Natural killer cell (primary cell): Measurements from ENCODE around the gene NMRK2. TPM values are rescaled to one million over a fixed set of nuclear protein-coding genes. Genes with fewer than 3 reads are reported as not detected.

Source experiments
- ATAC-seq, 3 donors: fragments of 150-1000 bp in 2 of 3; fragments of 200-7000 bp in 1 of 3; cut with Tn5 transposase; 1 replicate in 1 of 3; 2 replicates in 2 of 3; pipeline ENCODE4 v1.10.0; 2021; ENCODE audit warnings: mild to moderate bottlenecking in 2 of 3, moderate library complexity in 2 of 3
- DNase-seq, 2 donors: peaks; one replicate each; pipeline versions ENCODE4 v3.0.0 to v3.0.0-alpha.2; 2013 to 2021; ENCODE audit warnings: mixed read lengths in 1 of 2
- H3K27ac ChIP-seq: one replicate; pipeline ENCODE4 v1.5.1; 2013; ENCODE audit warnings: mild to moderate bottlenecking, low read length
- H3K27me3 ChIP-seq: one replicate; pipeline ENCODE4 v1.6.1; 2013; ENCODE audit warnings: low read length; ENCODE audit not compliant: control insufficient read depth, insufficient read depth
- H3K36me3 ChIP-seq: one replicate; pipeline ENCODE4 v1.6.1; 2013; ENCODE audit warnings: low read length; ENCODE audit not compliant: control insufficient read depth, insufficient read depth
- H3K4me1 ChIP-seq: one replicate; pipeline ENCODE4 v1.6.1; 2013; ENCODE audit warnings: low read length; ENCODE audit not compliant: control insufficient read depth, insufficient read depth
- H3K4me3 ChIP-seq: one replicate; pipeline ENCODE4 v1.5.1; 2013; ENCODE audit warnings: low read length
- H3K9me3 ChIP-seq: one replicate; pipeline ENCODE4 v1.6.1; 2013; ENCODE audit warnings: low read length; ENCODE audit not compliant: control insufficient read depth, insufficient read depth
- H3K27ac Mint-ChIP-seq, 2 donors: one replicate each; pipeline ENCODE4 v1.8.0; 2022; ENCODE audit warnings: mild to moderate bottlenecking in 2 of 2, mixed read lengths in 2 of 2, moderate library complexity in 1 of 2
- H3K27me3 Mint-ChIP-seq, 2 donors: one replicate each; pipeline ENCODE4 v1.8.0; 2022; ENCODE audit warnings: low read depth in 2 of 2, mixed read lengths in 2 of 2
- H3K36me3 Mint-ChIP-seq: one replicate; pipeline ENCODE4 v1.8.0; 2022; ENCODE audit warnings: mixed read lengths
- H3K4me1 Mint-ChIP-seq, 2 donors: one replicate each; pipeline ENCODE4 v1.8.0; 2022; ENCODE audit warnings: mixed read lengths in 2 of 2
- H3K4me3 Mint-ChIP-seq: one replicate; pipeline ENCODE4 v1.8.0; 2022; ENCODE audit warnings: mild to moderate bottlenecking, moderate library complexity, mixed read lengths
- H3K9me3 Mint-ChIP-seq, 2 donors: one replicate each; pipeline ENCODE4 v1.8.0; 2022; ENCODE audit warnings: mixed read lengths in 2 of 2
- WGBS: methylation state at CpG from one replicate; pipeline ENCODE4 v1.1.7; 2013; ENCODE audit warnings: missing lambda C conversion rate; ENCODE audit not compliant: insufficient coverage; 5-methylcytosine and 5-hydroxymethylcytosine counted together
- intact Hi-C: fragments of 100-400 bp; cut with micrococcal nuclease; formaldehyde crosslinking; loops from one replicate; pipeline ENCODE4 v1.14.2; 2022
- total RNA-seq, 4 donors: library from RNA; stranded (reverse); fragments of 120-200 nt in 1 of 4; gene quantifications; one replicate each; pipeline versions ENCODE4 v1.2.3 to v1.2.4, GENCODE V29; 2013 to 2022
- TF ChIP-seq, protein P1 (sequence below): fragments of 200-600 bp; IDR thresholded peaks from one replicate; pipeline ENCODE4 v1.8.0; 2022; ENCODE audit warnings: antibody characterized with exemption

The NMRK2 gene
- total RNA-seq, 3 donors from 2014 or later (not counting 1 experiment from before 2014, with no cell fraction given): not detected

DNA sequence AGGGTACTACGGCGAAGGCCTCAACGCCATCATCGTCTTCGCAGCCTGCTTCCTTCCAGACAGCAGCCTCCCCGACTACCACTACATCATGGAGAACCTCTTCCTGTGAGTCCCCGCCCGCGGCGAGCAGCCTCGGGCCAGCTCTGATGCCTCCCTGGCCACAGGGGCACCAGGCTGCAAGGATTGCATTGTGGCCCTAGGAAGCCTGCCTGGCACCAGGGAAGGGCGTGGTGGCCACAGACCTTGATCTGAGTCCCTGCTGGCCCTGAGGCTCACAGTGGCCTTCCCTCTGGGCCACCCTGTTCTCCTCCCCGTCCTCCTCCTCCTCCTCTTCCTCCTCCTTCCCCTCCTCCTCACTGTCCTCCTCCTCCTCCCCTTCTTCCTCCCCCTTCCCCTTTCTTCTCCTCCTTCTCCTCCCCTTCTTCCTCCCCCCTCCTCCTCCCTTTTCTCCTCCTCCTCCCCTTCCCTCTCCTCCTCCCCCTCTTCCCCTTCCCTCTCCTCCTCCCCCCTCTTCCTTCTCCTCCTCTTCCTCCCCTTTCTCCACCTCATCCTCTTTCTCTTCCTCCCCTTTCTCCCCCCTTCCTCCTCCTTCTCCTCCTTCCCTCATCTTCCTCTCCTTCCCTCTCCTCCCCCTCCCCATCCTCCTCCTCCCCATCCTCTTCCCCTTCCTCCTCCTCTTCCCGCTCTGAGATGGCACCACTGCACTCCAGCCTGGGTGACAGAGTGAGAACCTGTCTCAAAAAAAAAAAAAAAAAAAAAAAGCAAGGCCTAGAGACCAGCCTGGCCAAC lies 24.4 kb upstream of the NMRK2 start:
- Histone ChIP-seq H3K4me1 (no peaks in the 10 kb centered on the region), H3K4me3 (no peak overlapping the region), H3K9me3 (peaks cover 9% of the 10 kb centered on the region), H3K27me3 (no peaks in the 10 kb centered on the region), H3K27ac (no peak overlapping the region), H3K36me3 (no peaks in the 10 kb centered on the region)
- 72% methylated on average over 14 of the region's 14 CpGs for WGBS
- intact Hi-C loops: no loop called here
- Mint-ChIP-seq H3K4me3 (no peak overlapping the region), H3K27me3 (no peaks in the 10 kb centered on the region), H3K36me3 (no peaks in the 10 kb centered on the region), H3K9me3 (no peaks in the 10 kb centered on the region), H3K27ac (no peak overlapping the region), H3K4me1 (no peaks in the 10 kb centered on the region)
- DNase-seq (no peak), ATAC-seq (no peak)
- TF ChIP-seq, protein P1, sequence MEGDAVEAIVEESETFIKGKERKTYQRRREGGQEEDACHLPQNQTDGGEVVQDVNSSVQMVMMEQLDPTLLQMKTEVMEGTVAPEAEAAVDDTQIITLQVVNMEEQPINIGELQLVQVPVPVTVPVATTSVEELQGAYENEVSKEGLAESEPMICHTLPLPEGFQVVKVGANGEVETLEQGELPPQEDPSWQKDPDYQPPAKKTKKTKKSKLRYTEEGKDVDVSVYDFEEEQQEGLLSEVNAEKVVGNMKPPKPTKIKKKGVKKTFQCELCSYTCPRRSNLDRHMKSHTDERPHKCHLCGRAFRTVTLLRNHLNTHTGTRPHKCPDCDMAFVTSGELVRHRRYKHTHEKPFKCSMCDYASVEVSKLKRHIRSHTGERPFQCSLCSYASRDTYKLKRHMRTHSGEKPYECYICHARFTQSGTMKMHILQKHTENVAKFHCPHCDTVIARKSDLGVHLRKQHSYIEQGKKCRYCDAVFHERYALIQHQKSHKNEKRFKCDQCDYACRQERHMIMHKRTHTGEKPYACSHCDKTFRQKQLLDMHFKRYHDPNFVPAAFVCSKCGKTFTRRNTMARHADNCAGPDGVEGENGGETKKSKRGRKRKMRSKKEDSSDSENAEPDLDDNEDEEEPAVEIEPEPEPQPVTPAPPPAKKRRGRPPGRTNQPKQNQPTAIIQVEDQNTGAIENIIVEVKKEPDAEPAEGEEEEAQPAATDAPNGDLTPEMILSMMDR: no peak

DNA sequence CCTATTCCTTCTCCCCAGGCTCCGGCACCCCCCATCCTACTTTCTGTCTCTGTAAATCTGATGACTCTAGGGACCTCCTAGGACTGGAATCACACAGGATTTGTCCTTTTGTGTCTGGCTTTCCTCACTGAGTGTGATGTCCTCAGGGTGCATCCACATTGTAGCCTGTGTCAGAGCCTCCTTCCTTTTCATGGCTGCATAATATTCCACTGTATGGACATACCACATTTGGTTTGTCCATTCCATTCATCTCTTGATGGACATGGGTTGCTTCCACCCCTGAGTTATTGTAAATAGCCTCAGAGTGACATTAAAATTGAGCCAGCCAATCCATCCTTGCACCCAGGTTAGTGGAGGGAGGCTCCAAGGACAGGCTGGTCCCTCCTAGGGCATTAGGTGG lies 22.8 kb upstream of the NMRK2 start:
- H3K4me1 ChIP-seq: no peaks in the 10 kb centered on the region
- no peaks in the 10 kb centered on the region for H3K27me3 Mint-ChIP-seq
- peaks cover 9% of the 10 kb centered on the region for H3K9me3 ChIP-seq
- intact Hi-C loops: no loop called here
- ATAC-seq (no peak), DNase-seq (no peak)
- H3K4me3 ChIP-seq: no peak overlapping the region
- no peak overlapping the region for H3K27ac ChIP-seq
- no peaks in the 10 kb centered on the region for H3K36me3 ChIP-seq
- no peak overlapping the region for H3K4me3 Mint-ChIP-seq
- no peaks in the 10 kb centered on the region for H3K9me3 Mint-ChIP-seq
- H3K4me1 Mint-ChIP-seq: no peaks in the 10 kb centered on the region
- H3K27ac Mint-ChIP-seq: no peak overlapping the region
- TF ChIP-seq, protein P1: no peak
- H3K36me3 Mint-ChIP-seq: no peaks in the 10 kb centered on the region
- WGBS: 95% methylated on average over 1 of the region's 1 CpG
- no peaks in the 10 kb centered on the region for H3K27me3 ChIP-seq

GRCh38 chr19:3914199-3914598 lies 18.7 kb upstream of the NMRK2 start:
- DNase-seq (no peak), ATAC-seq (no peak)
- Mint-ChIP-seq H3K27me3 (peaks cover 0 to 5% of the 10 kb centered on the region in 2 donors), H3K4me1 (no peaks in the 10 kb centered on the region), H3K4me3 (no peak overlapping the region), H3K9me3 (no peaks in the 10 kb centered on the region), H3K36me3 (no peaks in the 10 kb centered on the region), H3K27ac (no peak overlapping the region)
- H3K9me3 ChIP-seq: peaks cover 9% of the 10 kb centered on the region
- no peak overlapping the region for H3K4me3 ChIP-seq
- no peaks in the 10 kb centered on the region for H3K4me1 ChIP-seq
- no peaks in the 10 kb centered on the region for H3K36me3 ChIP-seq
- no peak overlapping the region for H3K27ac ChIP-seq
- intact Hi-C loops: no loop called here
- TF ChIP-seq, protein P1: no peak
- H3K27me3 ChIP-seq: no peaks in the 10 kb centered on the region
- WGBS: 86% methylated on average over 7 of the region's 9 CpGs

- TF ChIP-seq, protein P1: no peak
- Histone ChIP-seq H3K36me3 (no peaks in the 10 kb centered on the region), H3K27ac (no peak overlapping the region), H3K4me1 (no peaks in the 10 kb centered on the region), H3K4me3 (no peak overlapping the region), H3K9me3 (no peaks in the 10 kb centered on the region), H3K27me3 (no peaks in the 10 kb centered on the region)
- Mint-ChIP-seq H3K27ac (no peak overlapping the region), H3K36me3 (no peaks in the 10 kb centered on the region), H3K9me3 (no peaks in the 10 kb centered on the region), H3K27me3 (peaks cover 0 to 5% of the 10 kb centered on the region in 2 donors), H3K4me3 (no peak overlapping the region), H3K4me1 (no peaks in the 10 kb centered on the region)
- intact Hi-C loops: no loop called here
- ATAC-seq (no peak), DNase-seq (no peak)
- 93% methylated on average over 4 of the region's 5 CpGs for WGBS
Measured at GRCh38 chr19:3916033-3916432, 16.8 kb upstream of the NMRK2 start.
